Activated naive CD4-positive, alpha-beta T cell treated with Interleukin-2 at 50 U/mL for 16 hours (primary cell): ENCODE data around the gene MAD1L1.

ENCODE experiments used
- DNase-seq: peaks from one replicate; pipeline ENCODE4 v3.0.0-alpha.2; 2020

MAD1L1 gene

GRCh38 chr7:2257651-2258050 is 24.9 kb upstream of the MAD1L1 start:
- no peak for DNase-seq

GRCh38 chr7:2257046-2257551 is 24.4 kb upstream of the MAD1L1 start:
- no peak for DNase-seq

GRCh38 chr7:2256306-2257045 is 23.7 kb upstream of the MAD1L1 start:
- DNase-seq: no peak

GRCh38 chr7:2255145-2256139 is 22.7 kb upstream of the MAD1L1 start:
- DNase-seq: no peak

- DNase-seq: no peak
Measured at GRCh38 chr7:2254429-2255144, 21.8 kb upstream of the MAD1L1 start.

GRCh38 chr7:2253525-2254244 is 20.9 kb upstream of the MAD1L1 start:
- no peak for DNase-seq

- no peak for DNase-seq
Measured at GRCh38 chr7:2253021-2253420, 20.3 kb upstream of the MAD1L1 start.

- no peak for DNase-seq
Measured at GRCh38 chr7:2251841-2252771, 19.4 kb upstream of the MAD1L1 start.

GRCh38 chr7:2251381-2251780 is 18.6 kb upstream of the MAD1L1 start:
- DNase-seq: no peak

- DNase-seq: no peak
Measured at GRCh38 chr7:2249744-2250323, 17.1 kb upstream of the MAD1L1 start.

- no peak for DNase-seq
Measured at GRCh38 chr7:2248984-2249694, 16.4 kb upstream of the MAD1L1 start.

GRCh38 chr7:2247141-2247995 is 14.6 kb upstream of the MAD1L1 start:
- peak; percentile 21 for DNase-seq

GRCh38 chr7:2245883-2246675 is 13.3 kb upstream of the MAD1L1 start:
- DNase-seq: no peak

- no peak for DNase-seq
Measured at GRCh38 chr7:2244404-2244995, 11.8 kb upstream of the MAD1L1 start.

- DNase-seq: no peak
Measured at GRCh38 chr7:2243458-2243857, 10.7 kb upstream of the MAD1L1 start.

GRCh38 chr7:2242541-2243429 is 10.0 kb upstream of the MAD1L1 start:
- DNase-seq: peak; percentile 17
